ENCODE measurements around the gene RNU7-1. TPM values are rescaled to one million over a fixed set of nuclear protein-coding genes. Genes with fewer than 3 reads are reported as not detected.

RNU7-1 gene
- total and polyA plus RNA-seq, 10 of the 15 experiments (the other 5 are each of a cell fraction or from before 2014, with no cell fraction given): not detected

DNA sequence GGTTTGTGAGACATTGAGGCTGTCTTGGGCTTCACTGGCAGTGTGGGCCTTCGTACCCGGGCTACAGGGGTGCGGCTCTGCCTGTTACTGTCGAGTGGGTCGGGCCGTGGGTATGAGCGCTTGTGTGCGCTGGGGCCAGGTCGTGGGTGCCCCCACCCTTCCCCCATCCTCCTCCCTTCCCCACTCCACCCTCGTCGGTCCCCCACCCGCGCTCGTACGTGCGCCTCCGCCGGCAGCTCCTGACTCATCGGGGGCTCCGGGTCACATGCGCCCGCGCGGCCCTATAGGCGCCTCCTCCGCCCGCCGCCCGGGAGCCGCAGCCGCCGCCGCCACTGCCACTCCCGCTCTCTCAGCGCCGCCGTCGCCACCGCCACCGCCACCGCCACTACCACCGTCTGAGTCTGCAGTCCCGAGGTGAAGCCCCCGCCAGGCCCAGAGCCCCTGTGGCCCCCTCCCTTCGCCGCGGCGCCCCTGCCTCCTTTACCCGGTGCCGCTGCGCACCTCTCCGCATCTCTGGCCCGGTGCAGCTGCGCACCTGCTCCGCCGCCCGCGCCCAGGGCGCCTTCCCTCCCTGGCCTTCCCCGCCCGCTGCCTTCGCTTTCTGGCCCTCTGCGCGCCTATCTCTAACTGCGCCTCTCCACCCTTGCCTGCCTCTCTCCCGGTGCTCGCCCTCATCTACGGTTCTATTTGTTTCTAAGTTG, 29.2 kb upstream of the RNU7-1 start, which contains the start of gene ENO2 (continued):
- TF ChIP-seq RAD51 (IDR thresholded peaks at IDR 0.05): peak; percentile 49; the same call in 1 of the 2 replicates
- no peak for TF ChIP-seq ZBED1 (IDR thresholded peaks at IDR 0.05; ENCODE audit: borderline replicate concordance)
- TF ChIP-seq ZSCAN29 (IDR thresholded peaks at IDR 0.05): no peak
- TF ChIP-seq BHLHE40 (IDR thresholded peaks at IDR 0.05; ENCODE audit: borderline replicate concordance in 1 of 2, low read depth in 2 of 2, low read length in 1 of 2): peak; percentile 40 to 78; a peak in 3 of 4 replicates
- peak; percentile 53; the same call in 1 of the 2 replicates for TF ChIP-seq LARP7 (IDR thresholded peaks at IDR 0.05)
- no peak for TF ChIP-seq CBX3 (IDR thresholded peaks at IDR 0.05; ENCODE audit: borderline replicate concordance, low read depth)
- 0 out of 2 replicates have a peak, but pooled peaks have one; percentile 15 for TF ChIP-seq TCF3 (IDR thresholded peaks at IDR 0.05; ENCODE audit: borderline replicate concordance, insufficient read depth, low read depth, low read length)
- peak; percentile 39; the same call in 1 of the 2 replicates for TF ChIP-seq NR2F1 (conservative IDR thresholded peaks at IDR 0.05)
- no peak for TF ChIP-seq SP1 (IDR thresholded peaks at IDR 0.05; ENCODE audit: low read depth, low read length)
- TF ChIP-seq, protein P1, sequence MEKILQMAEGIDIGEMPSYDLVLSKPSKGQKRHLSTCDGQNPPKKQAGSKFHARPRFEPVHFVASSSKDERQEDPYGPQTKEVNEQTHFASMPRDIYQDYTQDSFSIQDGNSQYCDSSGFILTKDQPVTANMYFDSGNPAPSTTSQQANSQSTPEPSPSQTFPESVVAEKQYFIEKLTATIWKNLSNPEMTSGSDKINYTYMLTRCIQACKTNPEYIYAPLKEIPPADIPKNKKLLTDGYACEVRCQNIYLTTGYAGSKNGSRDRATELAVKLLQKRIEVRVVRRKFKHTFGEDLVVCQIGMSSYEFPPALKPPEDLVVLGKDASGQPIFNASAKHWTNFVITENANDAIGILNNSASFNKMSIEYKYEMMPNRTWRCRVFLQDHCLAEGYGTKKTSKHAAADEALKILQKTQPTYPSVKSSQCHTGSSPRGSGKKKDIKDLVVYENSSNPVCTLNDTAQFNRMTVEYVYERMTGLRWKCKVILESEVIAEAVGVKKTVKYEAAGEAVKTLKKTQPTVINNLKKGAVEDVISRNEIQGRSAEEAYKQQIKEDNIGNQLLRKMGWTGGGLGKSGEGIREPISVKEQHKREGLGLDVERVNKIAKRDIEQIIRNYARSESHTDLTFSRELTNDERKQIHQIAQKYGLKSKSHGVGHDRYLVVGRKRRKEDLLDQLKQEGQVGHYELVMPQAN (conservative IDR thresholded peaks at IDR 0.05): peak; percentile 64
- no peak for TF ChIP-seq SIN3A (IDR thresholded peaks at IDR 0.05; ENCODE audit: low read depth, low read length)
- TF ChIP-seq IKZF1 (conservative IDR thresholded peaks at IDR 0.05): peak; percentile 52
- TF ChIP-seq, protein P2, sequence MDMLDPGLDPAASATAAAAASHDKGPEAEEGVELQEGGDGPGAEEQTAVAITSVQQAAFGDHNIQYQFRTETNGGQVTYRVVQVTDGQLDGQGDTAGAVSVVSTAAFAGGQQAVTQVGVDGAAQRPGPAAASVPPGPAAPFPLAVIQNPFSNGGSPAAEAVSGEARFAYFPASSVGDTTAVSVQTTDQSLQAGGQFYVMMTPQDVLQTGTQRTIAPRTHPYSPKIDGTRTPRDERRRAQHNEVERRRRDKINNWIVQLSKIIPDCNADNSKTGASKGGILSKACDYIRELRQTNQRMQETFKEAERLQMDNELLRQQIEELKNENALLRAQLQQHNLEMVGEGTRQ (IDR thresholded peaks at IDR 0.05; ENCODE audit: borderline replicate concordance, low read depth, low read length): peak; percentile 52; the same call in 1 of the 2 replicates

All from GM12878 (cell line).